IMR-90 (cell line): ENCODE data around the gene SETX.

Source experiments
- BHLHE40 ChIP-seq: fragments of 150-350 bp; IDR thresholded peaks from 2 replicates; pipeline ENCODE4 v1.6.1; 2016; ENCODE audit warnings: mild to moderate bottlenecking, low read depth, low read length
- CEBPB ChIP-seq: IDR thresholded peaks from 2 replicates; pipeline ENCODE4 v1.6.1; 2012; ENCODE audit warnings: low read depth, low read length, improper control_type of control experiment
- CHD1 ChIP-seq: IDR thresholded peaks from 2 replicates; pipeline ENCODE4 v1.6.1; 2012; ENCODE audit warnings: low read depth, low read length, improper control_type of control experiment
- CTCF ChIP-seq: conservative IDR thresholded peaks from 2 replicates; pipeline ENCODE4 v1.5.1; 2012; ENCODE audit warnings: mild to moderate bottlenecking, low read depth, low read length, improper control_type of control experiment
- ELK1 ChIP-seq: fragments of 150-350 bp; IDR thresholded peaks from 2 replicates; pipeline ENCODE4 v1.6.1; 2016; ENCODE audit warnings: low read depth, mild to moderate bottlenecking, low read length, moderate library complexity, borderline replicate concordance
- MAFK ChIP-seq: IDR thresholded peaks from 2 replicates; pipeline ENCODE4 v1.6.1; 2012; ENCODE audit warnings: low read depth, low read length, improper control_type of control experiment
- MAZ ChIP-seq: IDR thresholded peaks from 2 replicates; pipeline ENCODE4 v1.6.1; 2012; ENCODE audit warnings: low read depth, mild to moderate bottlenecking, low read length, improper control_type of control experiment, moderate library complexity, borderline replicate concordance
- MXI1 ChIP-seq: IDR thresholded peaks from 2 replicates; pipeline ENCODE4 v1.6.1; 2012; ENCODE audit warnings: low read depth, mild to moderate bottlenecking, low read length, moderate library complexity, borderline replicate concordance
- POLR2A ChIP-seq: IDR thresholded peaks from 2 replicates; pipeline ENCODE4 v1.6.1; 2012; ENCODE audit warnings: mild to moderate bottlenecking, low read depth, low read length
- RAD21 ChIP-seq: IDR thresholded peaks from 2 replicates; pipeline ENCODE4 v1.6.1; 2012; ENCODE audit warnings: low read length, improper control_type of control experiment
- RFX5 ChIP-seq: IDR thresholded peaks from 2 replicates; pipeline ENCODE4 v1.8.0; 2012; ENCODE audit warnings: low read depth, mild to moderate bottlenecking, low read length, moderate library complexity
- SMC3 ChIP-seq: fragments of 150-350 bp; IDR thresholded peaks from 2 replicates; pipeline ENCODE4 v1.6.1; 2016; ENCODE audit warnings: low read depth, mild to moderate bottlenecking, antibody characterized with exemption, low read length, moderate library complexity

GRCh38 chr9:132299221-132299620 is 55.6 kb downstream of the SETX start:
- no peak for TF ChIP-seq CTCF
- no peak for TF ChIP-seq POLR2A
- TF ChIP-seq RAD21 = no peak
- TF ChIP-seq BHLHE40 = no peak
- TF ChIP-seq ELK1 = no peak
- no peak for TF ChIP-seq SMC3
- TF ChIP-seq MAZ = no peak
- no peak for TF ChIP-seq MXI1
- no peak for TF ChIP-seq RFX5
- TF ChIP-seq CHD1 = no peak
- TF ChIP-seq CEBPB = no peak
- no peak for TF ChIP-seq MAFK
